Spleen (tissue), 7 donors: ENCODE data around the gene CIRBP.

ENCODE experiments used
- CTCF ChIP-seq, 11 experiments: fragments of 200-600 bp in 7 of 11; fragments of 450-650 bp in 4 of 11; sonication (generic) in 4 of 11; IDR thresholded peaks in 8 of 11; conservative IDR thresholded peaks in 3 of 11; 1 replicate in 7 of 11; 2 replicates in 4 of 11; pipeline versions ENCODE4 v1.4.0 to v1.8.0; 2016 to 2021; ENCODE audit warnings: antibody characterized with exemption in 11 of 11, inconsistent platforms in 4 of 11, mild to moderate bottlenecking in 1 of 11
- POLR2A ChIP-seq, 3 donors: fragments of 450-650 bp; IDR thresholded peaks; one replicate each; pipeline ENCODE4 v1.5.1; 2017; ENCODE audit warnings: antibody characterized with exemption in 3 of 3, mild to moderate bottlenecking in 1 of 3
- POLR2AphosphoS5 ChIP-seq, 3 donors: sonication (generic); formaldehyde crosslinking; IDR thresholded peaks; one replicate each; pipeline ENCODE4 v1.5.1; 2017; ENCODE audit warnings: antibody characterized with exemption in 3 of 3
- donor health status: DM: no; HTN: no; CAD: no; lungs with moderate emphysema.
- donor health status: DM: no; HTN: no; CAD: no.
- donor health status: DM: no; HTN: no; CAD: no.

GRCh38 chr19:1229056-1229923, 39.8 kb upstream of the CIRBP start:
- TF ChIP-seq CTCF (IDR thresholded peaks at IDR 0.05 in 8 of 11, conservative IDR thresholded peaks at IDR 0.05 in 3 of 11) (no peak), POLR2A (IDR thresholded peaks at IDR 0.05) (no peak), POLR2AphosphoS5 (IDR thresholded peaks at IDR 0.05) (peak in 1 of 3 donors; percentile 5)
